Upper lobe of left lung (tissue), 6 donors: Measurements from ENCODE around the gene FAR1. TPM values are rescaled to one million over a fixed set of nuclear protein-coding genes. Genes with fewer than 3 reads are reported as not detected.

ENCODE experiments used
- ATAC-seq, 2 donors: fragments of 200-7000 bp; cut with Tn5 transposase; one replicate each; pipeline ENCODE4 v1.9.1; 2022; ENCODE audit warnings: mild to moderate bottlenecking in 2 of 2, moderate library complexity in 2 of 2; ENCODE audit not compliant: low FRiP score in 2 of 2
- DNase-seq, 2 donors: peaks; one replicate each; pipeline ENCODE4 v3.0.0-alpha.2; 2019 to 2020
- H3K27ac ChIP-seq, 4 donors: fragments of 200-600 bp; sonication (generic); one replicate each; pipeline ENCODE4 v1.5.1; 2016 to 2019
- H3K27me3 ChIP-seq, 4 donors: fragments of 200-600 bp; sonication (generic); one replicate each; pipeline ENCODE4 v1.5.1; 2017 to 2019
- H3K36me3 ChIP-seq, 4 donors: fragments of 200-600 bp; sonication (generic); one replicate each; pipeline ENCODE4 v1.5.1; 2016 to 2019
- H3K4me1 ChIP-seq, 4 donors: fragments of 200-600 bp; sonication (generic); one replicate each; pipeline ENCODE4 v1.5.1; 2018 to 2019
- H3K4me3 ChIP-seq, 4 donors: fragments of 200-600 bp; sonication (generic); one replicate each; pipeline ENCODE4 v1.5.1; 2017 to 2019; ENCODE audit warnings: mild to moderate bottlenecking in 2 of 4, moderate library complexity in 1 of 4
- H3K9me3 ChIP-seq, 4 donors: fragments of 200-600 bp; sonication (generic); one replicate each; pipeline ENCODE4 v1.5.1; 2018 to 2019
- EP300 ChIP-seq, 4 donors: sonication (generic); formaldehyde crosslinking; IDR thresholded peaks; one replicate each; pipeline ENCODE4 v1.5.1; 2017; ENCODE audit warnings: antibody characterized with exemption in 4 of 4, control low read depth in 2 of 4
- POLR2A ChIP-seq, 4 donors: fragments of 450-650 bp; IDR thresholded peaks; one replicate each; pipeline ENCODE4 v1.5.1; 2016 to 2017; ENCODE audit warnings: antibody characterized with exemption in 4 of 4, mild to moderate bottlenecking in 2 of 4
- POLR2AphosphoS5 ChIP-seq, 2 donors: sonication (generic); formaldehyde crosslinking; IDR thresholded peaks; one replicate each; pipeline ENCODE4 v1.5.1; 2017; ENCODE audit warnings: antibody characterized with exemption in 2 of 2
- WGBS, 2 donors: methylation state at CpG; one replicate each; pipeline ENCODE4 v1.1.5; 2017 to 2018; 5-methylcytosine and 5-hydroxymethylcytosine counted together
- total RNA-seq, 6 donors: library from RNA; depleted of rRNA in 4 of 6; stranded (reverse); fragments of >200 nt in 4 of 6; gene quantifications; one replicate each; pipeline versions ENCODE4 v1.1.0 to v1.2.1, GENCODE V29; 2016 to 2021
- TF ChIP-seq, protein P1 (sequence below), 6 experiments: fragments of 450-650 bp in 4 of 6; fragments of 200-600 bp in 2 of 6; sonication (generic) in 2 of 6; IDR thresholded peaks; one replicate each; pipeline ENCODE4 v1.5.1; 2016 to 2019; ENCODE audit warnings: antibody characterized with exemption in 6 of 6
- donor health status: DM: no; HTN: no; CAD: no; lungs with moderate emphysema.
- donor health status: DM: no; HTN: yes; CAD: no; lungs with severe emphysema.

Gene FAR1
- total RNA-seq, 6 donors from 2014 or later, result 45.1 to 74.4 (median 47.9) TPM

DNA sequence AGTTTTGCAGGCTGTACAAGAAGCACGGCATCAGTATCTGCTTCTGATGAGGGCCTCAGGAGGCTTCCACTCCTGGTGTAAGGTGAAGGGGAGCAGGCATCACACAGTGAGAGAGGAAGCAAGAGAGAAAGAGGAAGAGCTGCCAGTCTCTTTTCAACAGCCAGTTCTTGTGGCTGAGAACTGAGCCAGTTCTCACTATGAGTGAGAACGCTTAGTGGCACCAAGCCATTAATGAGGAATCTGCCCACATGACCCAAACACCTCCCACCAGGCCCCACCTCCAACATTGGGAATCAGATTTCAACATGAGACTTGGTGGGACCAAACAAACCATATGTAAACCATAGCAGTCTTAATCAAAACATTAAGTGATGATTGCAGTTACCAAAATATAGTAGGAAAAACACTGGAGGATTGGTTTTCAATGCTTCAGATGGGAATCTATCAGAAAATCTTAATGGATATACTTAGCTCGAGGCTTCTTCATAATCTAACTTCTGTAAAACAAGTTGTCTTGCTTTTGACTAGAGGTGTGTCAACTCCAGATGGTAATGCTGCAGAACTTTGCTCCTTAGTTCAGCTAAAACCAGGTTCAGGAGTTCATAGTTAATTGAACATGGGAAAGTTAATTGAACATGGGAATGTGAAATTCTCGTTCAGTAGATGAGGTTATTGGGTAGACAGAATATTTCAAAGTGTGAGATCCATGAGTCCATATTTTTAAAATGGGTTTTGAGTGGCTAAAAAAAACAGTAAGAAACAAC is 12.2 kb downstream of the FAR1 start:
- H3K27ac ChIP-seq, result peak overlapping the region in 1 of 4 donors; percentile 32
- WGBS, 2 donors, result 63 to 92% methylated on average over 4 of the region's 4 CpGs
- TF ChIP-seq EP300 (IDR thresholded peaks at IDR 0.05) (no peak), POLR2AphosphoS5 (IDR thresholded peaks at IDR 0.05) (no peak)
- DNase-seq, result peak in 1 of 2 donors; percentile 31
- no peaks in the 10 kb centered on the region for H3K9me3 ChIP-seq
- no peaks in the 10 kb centered on the region for H3K36me3 ChIP-seq
- ATAC-seq, result peak in 1 of 2 donors; percentile 76
- no peaks in the 10 kb centered on the region for H3K27me3 ChIP-seq
- H3K4me1 ChIP-seq, result peaks cover 9 to 28% (median 26%) of the 10 kb centered on the region in 4 donors
- H3K4me3 ChIP-seq, result no peak overlapping the region

DNA sequence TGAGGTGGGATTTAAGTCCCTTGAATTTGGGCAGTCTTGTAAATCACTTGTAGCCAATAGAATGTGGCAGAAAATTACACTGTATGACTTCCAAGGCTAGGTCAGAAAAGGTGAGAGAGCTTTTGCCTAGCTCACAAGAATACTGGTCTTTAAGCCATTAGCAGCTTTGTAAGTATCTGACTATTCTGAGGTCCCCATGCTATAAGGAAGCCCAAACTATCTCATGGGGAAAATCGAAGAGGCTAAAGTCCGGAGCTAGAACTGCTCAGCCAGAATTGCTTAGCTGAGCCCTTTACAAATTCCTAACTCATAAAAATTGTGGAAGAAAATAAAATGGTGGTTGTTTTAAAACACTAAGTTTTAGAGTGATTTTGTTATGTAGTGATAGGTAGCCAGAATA is 13.0 kb downstream of the FAR1 start:
- H3K36me3 ChIP-seq, result no peaks in the 10 kb centered on the region
- H3K27me3 ChIP-seq, result no peaks in the 10 kb centered on the region
- DNase-seq (no peak), ATAC-seq (no peak)
- WGBS, 2 donors, result 100% methylated on average over 2 of the region's 2 CpGs
- H3K27ac ChIP-seq, result no peak overlapping the region
- no peaks in the 10 kb centered on the region for H3K9me3 ChIP-seq
- TF ChIP-seq POLR2AphosphoS5 (IDR thresholded peaks at IDR 0.05) (no peak), EP300 (IDR thresholded peaks at IDR 0.05) (no peak), POLR2A (IDR thresholded peaks at IDR 0.05) (no peak)
- TF ChIP-seq, protein P1, sequence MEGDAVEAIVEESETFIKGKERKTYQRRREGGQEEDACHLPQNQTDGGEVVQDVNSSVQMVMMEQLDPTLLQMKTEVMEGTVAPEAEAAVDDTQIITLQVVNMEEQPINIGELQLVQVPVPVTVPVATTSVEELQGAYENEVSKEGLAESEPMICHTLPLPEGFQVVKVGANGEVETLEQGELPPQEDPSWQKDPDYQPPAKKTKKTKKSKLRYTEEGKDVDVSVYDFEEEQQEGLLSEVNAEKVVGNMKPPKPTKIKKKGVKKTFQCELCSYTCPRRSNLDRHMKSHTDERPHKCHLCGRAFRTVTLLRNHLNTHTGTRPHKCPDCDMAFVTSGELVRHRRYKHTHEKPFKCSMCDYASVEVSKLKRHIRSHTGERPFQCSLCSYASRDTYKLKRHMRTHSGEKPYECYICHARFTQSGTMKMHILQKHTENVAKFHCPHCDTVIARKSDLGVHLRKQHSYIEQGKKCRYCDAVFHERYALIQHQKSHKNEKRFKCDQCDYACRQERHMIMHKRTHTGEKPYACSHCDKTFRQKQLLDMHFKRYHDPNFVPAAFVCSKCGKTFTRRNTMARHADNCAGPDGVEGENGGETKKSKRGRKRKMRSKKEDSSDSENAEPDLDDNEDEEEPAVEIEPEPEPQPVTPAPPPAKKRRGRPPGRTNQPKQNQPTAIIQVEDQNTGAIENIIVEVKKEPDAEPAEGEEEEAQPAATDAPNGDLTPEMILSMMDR (IDR thresholded peaks at IDR 0.05), result no peak
- no peak overlapping the region for H3K4me3 ChIP-seq
- peaks cover under 1 to 31% (median 20%) of the 10 kb centered on the region in 4 donors for H3K4me1 ChIP-seq

DNA sequence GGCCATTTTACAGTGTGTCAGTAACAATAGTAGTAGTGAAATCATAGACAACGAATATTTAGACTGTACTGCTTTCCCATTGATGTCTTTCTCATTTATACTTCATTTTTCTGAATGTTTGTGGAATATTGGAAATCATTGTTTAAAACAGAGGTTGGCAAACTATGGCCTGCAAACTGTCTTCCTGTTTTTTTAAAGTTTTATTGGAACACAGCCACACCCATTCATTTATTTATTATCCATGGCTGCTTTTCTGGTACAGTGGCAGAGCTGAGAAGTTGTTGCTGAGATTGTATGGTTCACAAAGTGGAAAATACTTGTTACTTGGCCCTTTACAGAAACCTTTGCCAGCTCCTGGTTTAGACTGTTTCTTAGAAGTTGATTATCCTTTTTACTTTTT is 13.7 kb downstream of the FAR1 start:
- peaks cover 0 to 31% (median 18%) of the 10 kb centered on the region in 4 donors for H3K4me1 ChIP-seq
- H3K27me3 ChIP-seq, result no peaks in the 10 kb centered on the region
- no peaks in the 10 kb centered on the region for H3K36me3 ChIP-seq
- H3K4me3 ChIP-seq, result no peak overlapping the region
- 70 to 73% methylated on average over 1 of the region's 1 CpG for WGBS, 2 donors
- DNase-seq (no peak), ATAC-seq (no peak)
- no peak overlapping the region for H3K27ac ChIP-seq
- H3K9me3 ChIP-seq, result no peaks in the 10 kb centered on the region
- TF ChIP-seq POLR2A (IDR thresholded peaks at IDR 0.05) (no peak), POLR2AphosphoS5 (IDR thresholded peaks at IDR 0.05) (no peak), EP300 (IDR thresholded peaks at IDR 0.05) (no peak)
- TF ChIP-seq, protein P1 (IDR thresholded peaks at IDR 0.05), result no peak

DNA sequence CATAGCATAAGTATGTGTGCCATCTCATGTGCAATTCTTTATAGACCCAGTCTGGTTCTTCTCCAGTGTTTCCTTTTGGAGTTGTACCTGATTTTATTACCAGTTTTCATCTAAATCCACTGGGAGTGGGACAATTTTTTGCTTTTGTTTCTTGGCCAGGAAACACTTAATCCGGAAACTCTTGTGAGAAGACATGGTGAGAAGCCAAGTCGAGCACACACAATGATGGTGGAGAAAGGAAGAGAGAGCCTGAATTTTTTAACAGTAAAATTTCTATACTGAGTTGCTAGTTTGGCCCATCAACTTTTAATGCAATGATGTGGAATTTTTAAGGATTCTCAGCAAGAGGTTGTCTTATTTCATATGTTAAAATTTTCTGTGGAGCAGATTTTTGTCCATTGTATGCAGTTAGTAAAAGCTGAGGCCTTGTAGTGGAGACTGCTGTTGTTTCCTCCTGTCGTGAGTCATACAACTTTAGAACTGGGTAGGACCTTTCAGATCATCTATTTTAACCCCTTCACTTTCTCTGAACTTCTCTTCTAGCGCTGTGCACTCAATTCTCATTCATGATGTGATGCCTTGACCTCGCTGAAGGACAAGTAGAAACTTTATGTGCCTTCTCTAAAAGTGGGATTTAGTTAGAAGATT is 17.1 kb downstream of the FAR1 start:
- ATAC-seq, result no peak
- Histone ChIP-seq H3K4me1 (peaks cover 0 to 17% (median 15%) of the 10 kb centered on the region in 4 donors), H3K27me3 (no peaks in the 10 kb centered on the region), H3K27ac (peak overlapping the region in 1 of 4 donors; percentile 45), H3K4me3 (no peak overlapping the region), H3K36me3 (no peaks in the 10 kb centered on the region), H3K9me3 (no peaks in the 10 kb centered on the region)
- no peak for TF ChIP-seq POLR2AphosphoS5 (IDR thresholded peaks at IDR 0.05)
- no peak for TF ChIP-seq EP300 (IDR thresholded peaks at IDR 0.05)
- TF ChIP-seq, protein P1 (IDR thresholded peaks at IDR 0.05), result no peak
- TF ChIP-seq POLR2A (IDR thresholded peaks at IDR 0.05), result no peak
- 60 to 67% methylated on average over 5 of the region's 5 CpGs for WGBS, 2 donors
- no peak for DNase-seq

DNA sequence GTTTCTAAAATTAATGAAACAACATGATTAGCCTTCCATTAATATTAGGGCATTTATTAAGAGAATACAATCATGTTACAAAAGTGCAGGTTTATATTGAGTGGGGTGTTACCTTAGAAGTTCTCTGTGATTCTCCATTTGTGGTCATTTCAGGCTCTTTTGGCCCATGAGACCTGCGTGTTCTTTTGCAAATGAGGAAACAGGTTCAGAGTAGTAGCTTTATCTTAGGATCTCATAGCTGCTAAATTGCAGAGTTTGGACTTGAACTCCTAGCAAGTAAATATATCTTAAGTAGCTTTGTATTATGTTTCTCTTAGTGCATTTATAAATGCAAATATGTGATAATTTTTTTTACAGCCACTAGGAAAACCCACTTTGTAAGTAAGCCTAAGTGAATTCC is 18.3 kb downstream of the FAR1 start:
- Histone ChIP-seq H3K27ac (no peak overlapping the region), H3K4me3 (no peak overlapping the region), H3K36me3 (no peaks in the 10 kb centered on the region), H3K4me1 (peaks cover 0 to 14% (median 12%) of the 10 kb centered on the region in 4 donors), H3K27me3 (no peaks in the 10 kb centered on the region), H3K9me3 (no peaks in the 10 kb centered on the region)
- 70 to 74% methylated on average over 1 of the region's 1 CpG for WGBS, 2 donors
- ATAC-seq (no peak), DNase-seq (no peak)
- TF ChIP-seq POLR2A (IDR thresholded peaks at IDR 0.05), result no peak
- TF ChIP-seq EP300 (IDR thresholded peaks at IDR 0.05), result no peak
- no peak for TF ChIP-seq POLR2AphosphoS5 (IDR thresholded peaks at IDR 0.05)
- TF ChIP-seq, protein P1 (IDR thresholded peaks at IDR 0.05), result no peak
